Measurements from ENCODE around the gene TEX53.

The TEX53 gene

GRCh38 chr9:114657705-114658104, at the start of gene TEX53:
TSS of gene TEX53 (minus strand) at chr9:114657805. CDS start at chr9:114657774, 31 bp downstream.
- no peak for DNase-seq

GRCh38 chr9:114706711-114707110, 49.1 kb upstream of the TEX53 start:
- no peak for DNase-seq

- no peak for DNase-seq
Measured at GRCh38 chr9:114701988-114702387, 44.4 kb upstream of the TEX53 start.

- no peak for DNase-seq
Measured at GRCh38 chr9:114697951-114698351, 40.3 kb upstream of the TEX53 start.

GRCh38 chr9:114696814-114697544, 39.4 kb upstream of the TEX53 start:
- DNase-seq, result no peak

GRCh38 chr9:114695948-114696347, 38.3 kb upstream of the TEX53 start:
- DNase-seq, result no peak

GRCh38 chr9:114694719-114695269, 37.2 kb upstream of the TEX53 start:
- no peak for DNase-seq

- no peak for DNase-seq
Measured at GRCh38 chr9:114694146-114694545, 36.5 kb upstream of the TEX53 start.

- DNase-seq, result no peak
Measured at GRCh38 chr9:114693248-114693855, 35.7 kb upstream of the TEX53 start.

GRCh38 chr9:114691956-114692295, 34.3 kb upstream of the TEX53 start:
- DNase-seq, result no peak

- DNase-seq, result no peak
Measured at GRCh38 chr9:114691046-114691955, 33.7 kb upstream of the TEX53 start.

- DNase-seq, result no peak
Measured at GRCh38 chr9:114690308-114690707, 32.7 kb upstream of the TEX53 start.

GRCh38 chr9:114689813-114690212, 32.2 kb upstream of the TEX53 start:
- DNase-seq, result no peak

- DNase-seq, result no peak
Measured at GRCh38 chr9:114688909-114689610, 31.5 kb upstream of the TEX53 start.

- DNase-seq, result no peak
Measured at GRCh38 chr9:114688379-114688778, 30.8 kb upstream of the TEX53 start.

GRCh38 chr9:114687034-114687433, 29.4 kb upstream of the TEX53 start:
- no peak for DNase-seq

- no peak for DNase-seq
Measured at GRCh38 chr9:114685951-114686350, 28.3 kb upstream of the TEX53 start.

- DNase-seq, result no peak
Measured at GRCh38 chr9:114684036-114684435, 26.4 kb upstream of the TEX53 start.

- no peak for DNase-seq
Measured at GRCh38 chr9:114682846-114683245, 25.2 kb upstream of the TEX53 start.

GRCh38 chr9:114681594-114682332, 24.2 kb upstream of the TEX53 start, which contains the start of gene TEX48:
TSS of gene TEX48 (minus strand) at chr9:114682192. CDS start at chr9:114671723, 10,469 bp downstream.
- DNase-seq, result peak; percentile 67 to 69

- no peak for DNase-seq
Measured at GRCh38 chr9:114680259-114681001, 22.8 kb upstream of the TEX53 start.

Data from SHP77 (cell line).